IPS-NIHi11 (cell line): ENCODE results near the gene INHBE.
"Not testable (repeated sequence)": the region's sequence is repeated elsewhere in the genome, so short reads cannot be mapped to it uniquely, and the experiment has no call there.

Source experiments
- DNase-seq: peaks from one replicate; pipeline ENCODE4 v3.0.0; 2012; ENCODE audit warnings: mixed read lengths, low spot score

INHBE gene

GRCh38 chr12:57441393-57441792 is 13.7 kb upstream of the INHBE start:
- not testable (repeated sequence) for DNase-seq

DNA sequence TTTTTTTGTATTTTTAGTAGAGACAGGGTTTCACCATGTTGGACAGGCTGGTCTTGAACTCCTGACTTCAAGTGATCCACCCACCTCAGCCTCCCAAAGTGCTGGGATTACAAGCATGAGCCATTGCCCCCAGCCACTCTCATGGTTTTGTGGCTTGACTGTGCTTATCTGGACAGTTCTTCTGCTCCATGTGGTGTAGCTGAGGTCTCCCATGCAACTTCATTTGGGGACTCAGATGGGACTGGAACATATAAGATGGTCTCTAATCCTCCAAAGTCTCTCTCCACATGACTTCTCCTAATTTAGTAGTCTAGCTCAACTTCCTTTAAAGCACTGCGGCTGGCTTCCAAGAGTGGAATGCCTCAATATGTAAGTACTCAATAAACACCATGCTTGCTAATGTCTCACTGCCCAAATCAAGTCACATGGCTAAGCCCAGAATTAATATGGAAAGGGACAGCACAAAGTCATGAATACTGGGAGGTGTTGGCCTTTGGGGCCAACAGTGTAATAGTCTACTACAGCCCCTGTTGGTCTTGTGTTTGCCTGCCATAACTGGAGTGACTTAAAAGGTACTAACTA is 13.2 kb upstream of the INHBE start:
- no peak for DNase-seq

- not testable (repeated sequence) for DNase-seq
These were observed 10.8 kb upstream of the INHBE start for GRCh38 chr12:57444337-57444736.

DNA sequence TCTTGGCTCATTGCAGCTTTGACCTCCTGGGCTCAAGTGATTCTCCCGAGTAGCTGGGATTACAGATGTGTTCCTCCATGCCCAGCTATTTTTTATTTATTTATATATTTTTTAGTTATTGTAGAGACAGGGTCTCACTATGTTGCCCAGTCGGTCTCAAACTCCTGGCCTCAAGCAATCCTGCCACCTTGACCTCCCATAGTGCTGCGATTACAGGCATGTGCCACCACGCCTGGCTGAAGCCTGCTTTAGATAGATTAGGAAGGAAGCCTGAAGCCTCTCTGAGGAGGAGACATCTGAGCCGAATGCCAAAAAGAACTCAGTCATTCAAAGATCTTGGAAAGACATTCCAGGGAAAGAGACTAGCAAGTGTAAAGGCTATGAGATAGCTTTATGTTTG is 10.4 kb upstream of the INHBE start:
- DNase-seq, result no peak

DNA sequence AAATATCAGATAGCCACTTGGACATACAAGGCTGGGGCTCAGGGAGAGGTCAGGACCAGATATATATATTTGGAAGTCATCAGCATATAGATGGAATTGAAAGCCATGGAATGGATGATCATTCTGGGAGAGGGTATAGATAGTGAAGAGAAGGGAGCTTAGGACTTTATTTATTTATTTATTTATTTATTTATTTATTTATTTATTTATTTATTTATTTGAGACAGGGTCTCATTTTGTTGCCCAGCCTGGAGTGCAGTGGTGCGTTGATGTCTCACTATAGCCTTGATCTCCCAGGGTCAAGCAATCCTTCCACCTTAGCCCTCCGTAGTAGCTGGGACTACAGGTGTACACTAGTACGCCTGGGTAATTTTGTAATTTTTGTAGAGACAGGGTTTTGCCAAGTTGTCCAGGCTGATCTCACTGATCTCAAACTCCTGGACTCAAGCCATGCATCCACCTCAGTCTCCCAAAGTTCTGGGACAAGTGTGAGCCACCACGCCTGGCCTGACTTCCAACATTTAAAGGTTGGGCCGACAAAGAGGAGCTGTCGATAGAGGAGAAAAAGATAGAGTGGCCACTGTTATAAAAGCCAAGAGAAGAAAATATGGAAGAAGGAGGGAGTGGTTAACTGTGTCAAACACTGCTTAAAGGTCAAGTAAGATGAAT is 8.7 kb upstream of the INHBE start:
- DNase-seq, result no peak

DNA sequence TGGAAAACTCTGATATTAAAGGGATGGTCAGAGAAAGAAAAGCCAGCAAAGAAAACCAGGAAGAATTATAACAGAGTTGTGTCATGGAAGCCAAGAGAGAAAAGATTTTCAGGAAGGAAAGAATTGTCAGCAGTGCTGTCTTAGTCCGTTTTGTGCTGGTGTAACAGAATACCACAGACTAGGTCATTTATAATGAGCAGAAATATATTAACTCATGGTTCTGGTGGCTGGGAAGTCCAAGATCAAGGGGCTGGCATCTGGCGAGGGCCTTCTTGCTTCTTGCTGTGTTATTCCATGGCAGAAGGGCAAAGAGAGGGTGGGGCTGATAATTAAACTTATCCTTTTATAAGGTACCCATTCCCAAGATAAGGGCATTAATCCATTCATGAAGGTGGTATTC is 6.4 kb upstream of the INHBE start:
- no peak for DNase-seq

GRCh38 chr12:57449375-57449774 is 5.7 kb upstream of the INHBE start:
- no peak for DNase-seq

- DNase-seq, result no peak
These were observed 5.0 kb upstream of the INHBE start for GRCh38 chr12:57450057-57450456.

- DNase-seq, result no peak
These were observed 3.8 kb upstream of the INHBE start for GRCh38 chr12:57451233-57451778.

- DNase-seq, result no peak
These were observed 2.7 kb upstream of the INHBE start for GRCh38 chr12:57452181-57452936.

- peak; percentile 74 for DNase-seq
These were observed 2.1 kb upstream of the INHBE start for GRCh38 chr12:57452937-57453509.

DNA sequence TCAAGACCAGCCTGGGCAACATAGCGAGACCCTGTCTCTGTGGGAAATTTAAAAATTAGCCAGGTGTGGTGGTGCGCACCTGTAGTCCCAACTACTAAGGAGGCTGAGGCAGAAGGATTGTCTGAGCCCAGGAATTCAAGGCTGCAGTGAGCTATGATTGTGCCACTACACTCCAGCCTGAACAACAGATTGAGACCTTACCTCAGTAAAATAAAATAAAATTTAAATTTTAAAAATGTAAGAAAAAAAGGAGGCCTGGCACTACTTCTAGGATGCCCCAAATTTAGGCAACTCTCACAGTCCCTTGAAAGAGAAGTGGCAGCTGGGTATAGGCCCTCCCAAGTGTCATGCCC is 918 bp upstream of the INHBE start:
- no peak for DNase-seq

DNA sequence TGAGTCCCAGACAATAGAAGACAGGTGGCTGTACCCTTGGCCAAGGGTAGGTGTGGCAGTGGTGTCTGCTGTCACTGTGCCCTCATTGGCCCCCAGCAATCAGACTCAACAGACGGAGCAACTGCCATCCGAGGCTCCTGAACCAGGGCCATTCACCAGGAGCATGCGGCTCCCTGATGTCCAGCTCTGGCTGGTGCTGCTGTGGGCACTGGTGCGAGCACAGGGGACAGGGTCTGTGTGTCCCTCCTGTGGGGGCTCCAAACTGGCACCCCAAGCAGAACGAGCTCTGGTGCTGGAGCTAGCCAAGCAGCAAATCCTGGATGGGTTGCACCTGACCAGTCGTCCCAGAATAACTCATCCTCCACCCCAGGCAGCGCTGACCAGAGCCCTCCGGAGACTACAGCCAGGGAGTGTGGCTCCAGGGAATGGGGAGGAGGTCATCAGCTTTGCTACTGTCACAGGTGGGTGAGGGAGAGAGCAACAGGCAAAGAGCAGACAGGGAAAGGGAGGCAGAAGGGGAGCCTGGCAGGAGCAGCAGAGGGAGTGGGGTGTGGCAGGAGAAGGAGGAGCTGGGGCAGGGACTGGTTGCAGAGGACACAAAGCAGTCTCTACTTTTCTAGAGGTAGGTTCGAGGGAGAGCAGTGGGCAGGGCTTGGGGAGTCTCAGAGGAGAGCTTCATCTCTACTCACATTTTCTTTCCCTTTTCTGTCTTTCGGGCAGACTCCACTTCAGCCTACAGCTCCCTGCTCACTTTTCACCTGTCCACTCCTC is 452 bp downstream of the INHBE start:
- no peak for DNase-seq

- no peak for DNase-seq
These were observed 1.1 kb downstream of the INHBE start for GRCh38 chr12:57456145-57456700.

DNA sequence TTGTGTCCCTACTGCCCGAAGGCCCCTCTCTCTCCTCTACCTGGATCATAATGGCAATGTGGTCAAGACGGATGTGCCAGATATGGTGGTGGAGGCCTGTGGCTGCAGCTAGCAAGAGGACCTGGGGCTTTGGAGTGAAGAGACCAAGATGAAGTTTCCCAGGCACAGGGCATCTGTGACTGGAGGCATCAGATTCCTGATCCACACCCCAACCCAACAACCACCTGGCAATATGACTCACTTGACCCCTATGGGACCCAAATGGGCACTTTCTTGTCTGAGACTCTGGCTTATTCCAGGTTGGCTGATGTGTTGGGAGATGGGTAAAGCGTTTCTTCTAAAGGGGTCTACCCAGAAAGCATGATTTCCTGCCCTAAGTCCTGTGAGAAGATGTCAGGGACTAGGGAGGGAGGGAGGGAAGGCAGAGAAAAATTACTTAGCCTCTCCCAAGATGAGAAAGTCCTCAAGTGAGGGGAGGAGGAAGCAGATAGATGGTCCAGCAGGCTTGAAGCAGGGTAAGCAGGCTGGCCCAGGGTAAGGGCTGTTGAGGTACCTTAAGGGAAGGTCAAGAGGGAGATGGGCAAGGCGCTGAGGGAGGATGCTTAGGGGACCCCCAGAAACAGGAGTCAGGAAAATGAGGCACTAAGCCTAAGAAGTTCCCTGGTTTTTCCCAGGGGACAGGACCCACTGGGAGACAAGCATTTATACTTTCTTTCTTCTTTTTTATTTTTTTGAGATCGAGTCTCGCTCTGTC is 1.8 kb downstream of the INHBE start:
- DNase-seq, result no peak

- no peak for DNase-seq
These were observed 3.6 kb downstream of the INHBE start for GRCh38 chr12:57458665-57459054.

DNA sequence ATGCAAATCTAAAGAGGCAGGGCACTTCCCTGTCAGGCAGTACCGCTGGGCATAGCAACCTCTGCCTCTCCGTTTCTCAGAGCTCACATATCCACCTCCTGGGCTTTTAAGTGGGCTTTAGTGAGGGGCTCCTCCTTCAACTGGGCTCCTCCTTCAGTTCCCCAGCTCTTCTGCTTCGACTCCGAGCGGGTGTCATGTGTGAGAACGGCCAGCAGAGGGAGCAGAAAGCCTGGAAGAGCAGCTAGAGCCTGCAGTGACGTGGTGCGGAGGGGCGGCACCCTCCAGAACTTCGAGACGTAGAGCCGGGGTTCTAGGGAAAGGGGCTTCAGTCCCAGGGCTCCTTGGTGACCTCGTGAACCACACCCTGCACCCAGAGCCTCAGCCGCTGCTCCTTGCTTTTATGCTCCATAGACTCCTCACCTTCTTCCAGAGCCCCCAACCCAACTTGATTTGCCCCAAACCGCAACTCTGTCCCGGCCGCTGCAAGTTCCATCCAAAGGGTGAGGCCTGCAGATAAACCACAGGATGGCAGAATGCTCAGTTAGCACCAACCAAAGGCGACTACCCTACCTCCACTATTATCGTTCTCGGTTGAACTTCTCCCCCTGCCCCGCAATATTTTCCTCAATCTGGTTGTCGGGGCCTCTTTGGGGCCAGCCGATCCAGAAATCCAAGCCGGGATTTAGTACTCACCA is 4.1 kb downstream of the INHBE start:
- DNase-seq, result peak; percentile 70

DNA sequence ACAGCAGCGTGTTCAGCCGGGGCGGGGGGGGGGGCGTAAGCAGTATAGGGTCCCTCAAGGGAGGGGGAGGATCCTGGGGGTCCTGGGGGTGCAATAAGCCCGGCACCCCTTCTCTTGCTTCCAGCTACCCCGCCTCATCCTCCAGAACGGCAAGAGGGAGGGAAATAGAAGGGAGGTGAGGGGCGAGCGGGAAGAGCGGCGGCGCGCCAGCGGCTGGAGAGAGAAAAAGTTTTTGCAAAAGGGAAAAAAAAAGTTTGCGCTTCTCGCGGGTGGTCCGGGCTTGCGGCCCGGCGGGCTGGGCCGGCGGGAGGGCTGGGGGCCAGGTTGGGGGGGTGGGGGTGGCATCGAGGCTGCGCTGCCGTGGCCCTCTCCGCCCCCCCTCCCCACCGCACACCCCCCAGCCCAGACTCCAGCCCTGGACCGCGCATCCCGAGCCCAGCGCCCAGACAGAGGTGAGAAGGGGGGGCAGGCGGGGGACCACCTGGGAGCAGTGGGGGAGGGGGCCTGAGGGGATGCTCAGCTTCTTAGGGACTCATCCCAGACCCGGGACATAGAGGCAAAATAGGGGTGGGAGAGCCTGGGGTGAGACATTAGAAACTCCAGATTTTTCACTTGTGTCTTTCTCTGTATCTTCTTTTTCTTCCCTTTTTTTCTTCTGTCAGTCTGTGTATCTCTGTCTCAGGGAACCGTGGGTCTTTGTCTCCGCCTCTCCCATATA is 4.8 kb downstream of the INHBE start, which contains the start of gene GLI1:
GLI1 (plus strand) TSS at position 36 of the 718 bp plus-strand sequence. CDS start 3,907 bp downstream, outside the sequence.
- DNase-seq, result no peak

GRCh38 chr12:57460468-57460784 is 5.3 kb downstream of the INHBE start:
- no peak for DNase-seq

- DNase-seq, result peak; percentile 34
These were observed 5.8 kb downstream of the INHBE start for GRCh38 chr12:57460841-57461275.
